Epithelial cell of esophagus (primary cell): Measurements from ENCODE around the gene PTPRN2.
"Not testable (repeated sequence)": the region's sequence is repeated elsewhere in the genome, so short reads cannot be mapped to it uniquely, and the experiment has no call there.

Source experiments
- DNase-seq: peaks from one replicate; pipeline ENCODE4 v3.0.0; 2010; ENCODE audit warnings: low read depth
- H3K4me3 ChIP-seq: 2 replicates; pipeline ENCODE4 v1.5.1; 2011; ENCODE audit warnings: mild to moderate bottlenecking, low read length, control low read depth
- TF ChIP-seq, protein P1 (sequence below): IDR thresholded peaks from 2 replicates; pipeline ENCODE4 v1.5.1; 2011; ENCODE audit warnings: low read depth, mild to moderate bottlenecking, low read length, control low read depth, inconsistent platforms; ENCODE audit not compliant: insufficient read depth; ENCODE audit errors: missing control alignments

The PTPRN2 gene

DNA sequence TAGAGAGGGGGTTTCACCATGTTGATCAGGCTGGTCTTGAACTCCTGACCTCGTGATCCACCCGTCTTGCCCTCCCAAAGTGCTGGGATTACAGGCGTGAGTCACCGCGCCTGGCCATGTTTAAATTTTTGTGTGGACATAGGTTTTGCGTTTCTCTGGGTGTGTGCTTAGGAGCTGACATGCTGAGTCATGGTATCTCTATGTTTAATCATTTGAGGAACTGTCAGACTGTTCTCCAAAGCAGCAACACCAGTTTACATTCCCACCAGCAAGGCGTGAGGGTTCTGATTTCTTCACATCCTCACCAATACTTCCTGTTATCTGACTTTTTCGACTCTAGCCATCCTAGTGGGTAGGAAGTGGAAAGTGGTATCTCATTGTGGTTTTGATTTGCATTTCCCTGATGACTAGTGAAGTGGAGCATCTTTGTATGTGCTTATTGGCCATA lies 1097.1 kb downstream of the PTPRN2 start:
- peak; percentile 70 for DNase-seq
- TF ChIP-seq, protein P1, sequence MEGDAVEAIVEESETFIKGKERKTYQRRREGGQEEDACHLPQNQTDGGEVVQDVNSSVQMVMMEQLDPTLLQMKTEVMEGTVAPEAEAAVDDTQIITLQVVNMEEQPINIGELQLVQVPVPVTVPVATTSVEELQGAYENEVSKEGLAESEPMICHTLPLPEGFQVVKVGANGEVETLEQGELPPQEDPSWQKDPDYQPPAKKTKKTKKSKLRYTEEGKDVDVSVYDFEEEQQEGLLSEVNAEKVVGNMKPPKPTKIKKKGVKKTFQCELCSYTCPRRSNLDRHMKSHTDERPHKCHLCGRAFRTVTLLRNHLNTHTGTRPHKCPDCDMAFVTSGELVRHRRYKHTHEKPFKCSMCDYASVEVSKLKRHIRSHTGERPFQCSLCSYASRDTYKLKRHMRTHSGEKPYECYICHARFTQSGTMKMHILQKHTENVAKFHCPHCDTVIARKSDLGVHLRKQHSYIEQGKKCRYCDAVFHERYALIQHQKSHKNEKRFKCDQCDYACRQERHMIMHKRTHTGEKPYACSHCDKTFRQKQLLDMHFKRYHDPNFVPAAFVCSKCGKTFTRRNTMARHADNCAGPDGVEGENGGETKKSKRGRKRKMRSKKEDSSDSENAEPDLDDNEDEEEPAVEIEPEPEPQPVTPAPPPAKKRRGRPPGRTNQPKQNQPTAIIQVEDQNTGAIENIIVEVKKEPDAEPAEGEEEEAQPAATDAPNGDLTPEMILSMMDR = no peak
- H3K4me3 ChIP-seq = no peak overlapping the region

DNA sequence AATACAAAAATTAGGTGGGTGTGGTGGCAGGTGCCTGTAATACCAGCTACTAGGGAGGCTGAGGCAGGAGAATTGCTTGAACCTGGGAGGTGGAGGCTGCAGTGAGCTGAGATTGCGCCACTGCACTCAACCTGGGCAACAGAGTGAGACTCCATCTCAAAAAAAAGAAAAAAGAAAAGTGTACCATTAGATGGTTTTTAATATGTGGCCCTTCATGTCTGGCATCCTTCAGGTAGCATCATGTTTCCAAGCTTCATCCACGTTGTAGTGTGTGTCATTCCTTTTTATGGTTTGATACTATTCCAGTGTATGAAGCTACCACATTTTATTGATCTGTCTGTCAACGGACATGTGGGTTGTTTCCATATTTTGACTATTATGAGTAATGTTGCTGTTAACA lies 1097.8 kb downstream of the PTPRN2 start:
- DNase-seq, H3K4me3 ChIP-seq: not testable (repeated sequence)
